Muscle layer of duodenum (tissue), 2 donors: Measurements from ENCODE around the gene ANO6.

ENCODE experiments used
- H3K27ac ChIP-seq: one replicate; pipeline ENCODE4 v1.7.0; 2013; ENCODE audit warnings: mild to moderate bottlenecking, low read length
- H3K27me3 ChIP-seq: one replicate; pipeline ENCODE4 v1.7.0; 2013; ENCODE audit warnings: low read depth, mild to moderate bottlenecking, control low read depth, low read length
- H3K36me3 ChIP-seq, 2 donors: one replicate each; pipeline ENCODE4 v1.7.0; 2013; ENCODE audit warnings: low read length in 2 of 2, control low read depth in 1 of 2, mild to moderate bottlenecking in 1 of 2; ENCODE audit not compliant: insufficient read depth in 2 of 2, control insufficient read depth in 1 of 2
- H3K4me1 ChIP-seq, 2 donors: one replicate each; pipeline ENCODE4 v1.7.0; 2013; ENCODE audit warnings: low read length in 2 of 2, mild to moderate bottlenecking in 2 of 2, control low read depth in 1 of 2, moderate library complexity in 1 of 2; ENCODE audit not compliant: insufficient read depth in 2 of 2, control insufficient read depth in 1 of 2
- H3K4me3 ChIP-seq, 2 donors: one replicate each; pipeline ENCODE4 v1.7.0; 2013; ENCODE audit warnings: low read length in 2 of 2, low read depth in 1 of 2, mild to moderate bottlenecking in 1 of 2
- H3K9me3 ChIP-seq, 2 donors: one replicate each; pipeline ENCODE4 v1.7.0; 2013; ENCODE audit warnings: low read length in 2 of 2, control low read depth in 1 of 2, mild to moderate bottlenecking in 1 of 2; ENCODE audit not compliant: control insufficient read depth in 1 of 2
- donor health status: healthy.

ANO6 gene

GRCh38 chr12:45284096-45284901 lies 68.4 kb downstream of the ANO6 start:
- Histone ChIP-seq H3K4me1 (peaks cover 0 to 5% of the 10 kb centered on the region in 2 donors), H3K9me3 (no peaks in the 10 kb centered on the region), H3K27me3 (no peaks in the 10 kb centered on the region), H3K4me3 (no peak overlapping the region), H3K27ac (peak overlapping the region; percentile 36), H3K36me3 (no peaks in the 10 kb centered on the region)

- Histone ChIP-seq H3K4me3 (no peak overlapping the region), H3K9me3 (no peaks in the 10 kb centered on the region), H3K4me1 (peaks cover 3 to 5% of the 10 kb centered on the region in 2 donors), H3K36me3 (no peaks in the 10 kb centered on the region), H3K27ac (no peak overlapping the region), H3K27me3 (no peaks in the 10 kb centered on the region)
These were observed 69.8 kb downstream of the ANO6 start for GRCh38 chr12:45285717-45286116.

GRCh38 chr12:45286621-45287020 lies 70.7 kb downstream of the ANO6 start:
- Histone ChIP-seq H3K4me3 (no peak overlapping the region), H3K27me3 (no peaks in the 10 kb centered on the region), H3K36me3 (no peaks in the 10 kb centered on the region), H3K27ac (no peak overlapping the region), H3K4me1 (peaks cover 3 to 5% of the 10 kb centered on the region in 2 donors), H3K9me3 (no peaks in the 10 kb centered on the region)

GRCh38 chr12:45289245-45290215 lies 73.6 kb downstream of the ANO6 start:
- Histone ChIP-seq H3K27ac (no peak overlapping the region), H3K9me3 (no peaks in the 10 kb centered on the region), H3K4me3 (no peak overlapping the region), H3K4me1 (peaks cover 3% of the 10 kb centered on the region in 2 donors), H3K36me3 (no peaks in the 10 kb centered on the region), H3K27me3 (no peaks in the 10 kb centered on the region)

- Histone ChIP-seq H3K4me3 (no peak overlapping the region), H3K27ac (peak overlapping the region; percentile 13), H3K9me3 (no peaks in the 10 kb centered on the region), H3K36me3 (no peaks in the 10 kb centered on the region), H3K4me1 (peaks cover 0 to 3% of the 10 kb centered on the region in 2 donors), H3K27me3 (no peaks in the 10 kb centered on the region)
These were observed 74.3 kb downstream of the ANO6 start for GRCh38 chr12:45290216-45290605.

GRCh38 chr12:45291518-45291917 lies 75.6 kb downstream of the ANO6 start:
- H3K36me3 ChIP-seq, result no peaks in the 10 kb centered on the region
- H3K9me3 ChIP-seq, result no peaks in the 10 kb centered on the region
- H3K4me1 ChIP-seq, result peaks cover 0 to 3% of the 10 kb centered on the region in 2 donors
- H3K27ac ChIP-seq, result peak overlapping the region; percentile 78
- H3K4me3 ChIP-seq, result no peak overlapping the region
- no peaks in the 10 kb centered on the region for H3K27me3 ChIP-seq

- H3K27me3 ChIP-seq, result no peaks in the 10 kb centered on the region
- no peaks in the 10 kb centered on the region for H3K9me3 ChIP-seq
- H3K36me3 ChIP-seq, result no peaks in the 10 kb centered on the region
- H3K27ac ChIP-seq, result peak overlapping the region; percentile 78
- peak overlapping the region in 1 of 2 donors; percentile 12 for H3K4me3 ChIP-seq
- H3K4me1 ChIP-seq, result peaks cover 0 to 3% of the 10 kb centered on the region in 2 donors
These were observed 76.7 kb downstream of the ANO6 start for GRCh38 chr12:45292486-45293195.

- Histone ChIP-seq H3K9me3 (no peaks in the 10 kb centered on the region), H3K36me3 (no peaks in the 10 kb centered on the region), H3K27ac (no peak overlapping the region), H3K4me1 (peaks cover 0 to 21% of the 10 kb centered on the region in 2 donors), H3K27me3 (no peaks in the 10 kb centered on the region), H3K4me3 (no peak overlapping the region)
These were observed 79.0 kb downstream of the ANO6 start for GRCh38 chr12:45294906-45295305.

- no peaks in the 10 kb centered on the region for H3K9me3 ChIP-seq
- no peak overlapping the region for H3K4me3 ChIP-seq
- no peaks in the 10 kb centered on the region for H3K36me3 ChIP-seq
- peaks cover 0 to 21% of the 10 kb centered on the region in 2 donors for H3K4me1 ChIP-seq
- H3K27ac ChIP-seq, result no peak overlapping the region
- no peaks in the 10 kb centered on the region for H3K27me3 ChIP-seq
These were observed 80.2 kb downstream of the ANO6 start for GRCh38 chr12:45296046-45296586.

GRCh38 chr12:45298047-45298446 lies 82.2 kb downstream of the ANO6 start:
- H3K9me3 ChIP-seq, result no peaks in the 10 kb centered on the region
- no peaks in the 10 kb centered on the region for H3K27me3 ChIP-seq
- peaks cover 0 to 22% of the 10 kb centered on the region in 2 donors for H3K4me1 ChIP-seq
- H3K4me3 ChIP-seq, result no peak overlapping the region
- H3K36me3 ChIP-seq, result no peaks in the 10 kb centered on the region
- H3K27ac ChIP-seq, result peak overlapping the region; percentile 34
